GM21825 (cell line): Measurements from ENCODE around the gene TLE4.
"Not testable (repeated sequence)": the region's sequence is repeated elsewhere in the genome, so short reads cannot be mapped to it uniquely, and the experiment has no call there.

Experiments used
- ATAC-seq: cut with Tn5 transposase; IDR thresholded peaks from one replicate; pipeline ENCODE4 v1.9.1; 2021; ENCODE audit warnings: mild to moderate bottlenecking, moderate library complexity; ENCODE audit not compliant: unreplicated experiment

The TLE4 gene

GRCh38 chr9:79709743-79710674, 138.2 kb downstream of the TLE4 start:
- ATAC-seq = no peak

GRCh38 chr9:79711874-79712273, 140.1 kb downstream of the TLE4 start:
- no peak for ATAC-seq

GRCh38 chr9:79719021-79719420, 147.3 kb downstream of the TLE4 start:
- ATAC-seq = no peak

- ATAC-seq = no peak
Observed at GRCh38 chr9:79719989-79720388, 148.2 kb downstream of the TLE4 start.

- peak; percentile 58 for ATAC-seq
Observed at GRCh38 chr9:79731171-79731890, 159.6 kb downstream of the TLE4 start.

- ATAC-seq = no peak
Observed at GRCh38 chr9:79735023-79735779, 163.4 kb downstream of the TLE4 start.

GRCh38 chr9:79736051-79736450, 164.3 kb downstream of the TLE4 start:
- ATAC-seq = no peak

- ATAC-seq = no peak
Observed at GRCh38 chr9:79741381-79741780, 169.6 kb downstream of the TLE4 start.

GRCh38 chr9:79742110-79742721, 170.5 kb downstream of the TLE4 start:
- ATAC-seq = no peak

GRCh38 chr9:79744521-79744920, 172.8 kb downstream of the TLE4 start:
- no peak for ATAC-seq

GRCh38 chr9:79745752-79746336, 174.1 kb downstream of the TLE4 start:
- no peak for ATAC-seq

- not testable (repeated sequence) for ATAC-seq
Observed at GRCh38 chr9:79751895-79752466, 180.2 kb downstream of the TLE4 start.

GRCh38 chr9:79756414-79756813, 184.6 kb downstream of the TLE4 start:
- no peak for ATAC-seq

GRCh38 chr9:79757074-79757473, 185.3 kb downstream of the TLE4 start:
- no peak for ATAC-seq

GRCh38 chr9:79757881-79758669, 186.3 kb downstream of the TLE4 start:
- ATAC-seq = no peak

GRCh38 chr9:79759460-79759859, 187.7 kb downstream of the TLE4 start:
- no peak for ATAC-seq

- no peak for ATAC-seq
Observed at GRCh38 chr9:79762070-79762469, 190.3 kb downstream of the TLE4 start.

GRCh38 chr9:79763671-79764285, 192.0 kb downstream of the TLE4 start:
- ATAC-seq = no peak

GRCh38 chr9:79764374-79764773, 192.6 kb downstream of the TLE4 start:
- no peak for ATAC-seq
